ENCODE data around the gene NELFB.

NELFB gene

GRCh38 chr9:137254624-137255447 is at the start of gene NELFB:
Gene NELFB, plus strand, starts transcription at chr9:137255327.
- peak; percentile 94 for DNase-seq

- no peak for DNase-seq
Observed at GRCh38 chr9:137206602-137207001, 48.5 kb upstream of the NELFB start.

- no peak for DNase-seq
Observed at GRCh38 chr9:137211532-137211931, 43.6 kb upstream of the NELFB start.

- no peak for DNase-seq
Observed at GRCh38 chr9:137212520-137212919, 42.6 kb upstream of the NELFB start.

- DNase-seq: no peak
Observed at GRCh38 chr9:137213160-137214060, 41.7 kb upstream of the NELFB start.

- no peak for DNase-seq
Observed at GRCh38 chr9:137214620-137215019, 40.5 kb upstream of the NELFB start.

- DNase-seq: no peak
Observed at GRCh38 chr9:137215196-137215986, 39.7 kb upstream of the NELFB start.

- no peak for DNase-seq
Observed at GRCh38 chr9:137216188-137216965, 38.8 kb upstream of the NELFB start.

GRCh38 chr9:137217276-137218211 is 37.6 kb upstream of the NELFB start:
- DNase-seq: peak; percentile 86

GRCh38 chr9:137218212-137218753 is 36.8 kb upstream of the NELFB start:
- no peak for DNase-seq

GRCh38 chr9:137218754-137219271 is 36.3 kb upstream of the NELFB start:
- peak; percentile 92 for DNase-seq

- DNase-seq: no peak
Observed at GRCh38 chr9:137219757-137220316, 35.3 kb upstream of the NELFB start.

- no peak for DNase-seq
Observed at GRCh38 chr9:137220317-137221094, 34.6 kb upstream of the NELFB start.

- DNase-seq: no peak
Observed at GRCh38 chr9:137221095-137221505, 34.0 kb upstream of the NELFB start.

GRCh38 chr9:137221506-137222111 is 33.5 kb upstream of the NELFB start:
- no peak for DNase-seq

- DNase-seq: no peak
Observed at GRCh38 chr9:137222190-137223077, 32.7 kb upstream of the NELFB start, which contains the start of gene RNF208. Gene RNF208, minus strand, starts transcription at chr9:137222240. Its CDS starts 1,028 bp downstream, at chr9:137221212.
